ENCODE data around the gene MYOCD. TPM values are rescaled to one million over a fixed set of nuclear protein-coding genes. Genes with fewer than 3 reads are reported as not detected.

MYOCD gene
- total RNA-seq, 1 donor from 2014 or later = under 0.01 TPM

- no peak overlapping the region for H3K4me3 ChIP-seq (ENCODE audit: low read depth, low read length)
- no peak for TF ChIP-seq CTCF (IDR thresholded peaks at IDR 0.05; ENCODE audit: insufficient read depth, low read length, severe bottlenecking)
- H3K36me3 ChIP-seq (ENCODE audit: control insufficient read depth, insufficient read depth, low read length) = no peaks in the 10 kb centered on the region
- FAIRE-seq = no peak
- DNase-seq (ENCODE audit: low read depth) = no peak
- no peaks in the 10 kb centered on the region for H3K27me3 ChIP-seq (ENCODE audit: control insufficient read depth, insufficient read depth, low read length)
These were observed 93.4 kb downstream of the MYOCD start for GRCh38 chr17:12759090-12759489.

- Histone ChIP-seq H3K27me3 (ENCODE audit: control insufficient read depth, insufficient read depth, low read length) (no peaks in the 10 kb centered on the region), H3K36me3 (ENCODE audit: control insufficient read depth, insufficient read depth, low read length) (no peaks in the 10 kb centered on the region), H3K4me3 (ENCODE audit: low read depth, low read length) (no peak overlapping the region)
- DNase-seq (ENCODE audit: low read depth) (peak; percentile 91), FAIRE-seq (no peak)
- no peak for TF ChIP-seq CTCF (IDR thresholded peaks at IDR 0.05; ENCODE audit: insufficient read depth, low read length, severe bottlenecking)
These were observed 99.9 kb downstream of the MYOCD start for GRCh38 chr17:12765548-12765947.

GRCh38 chr17:12768255-12768654 is 102.6 kb downstream of the MYOCD start:
- TF ChIP-seq CTCF (IDR thresholded peaks at IDR 0.05; ENCODE audit: insufficient read depth, low read length, severe bottlenecking) = no peak
- H3K4me3 ChIP-seq (ENCODE audit: low read depth, low read length) = no peak overlapping the region
- no peak for DNase-seq (ENCODE audit: low read depth)
- FAIRE-seq = no peak
- no peaks in the 10 kb centered on the region for H3K36me3 ChIP-seq (ENCODE audit: control insufficient read depth, insufficient read depth, low read length)
- no peaks in the 10 kb centered on the region for H3K27me3 ChIP-seq (ENCODE audit: control insufficient read depth, insufficient read depth, low read length)

- Histone ChIP-seq H3K36me3 (ENCODE audit: control insufficient read depth, insufficient read depth, low read length) (no peaks in the 10 kb centered on the region), H3K4me3 (ENCODE audit: low read depth, low read length) (no peak overlapping the region), H3K27me3 (ENCODE audit: control insufficient read depth, insufficient read depth, low read length) (no peaks in the 10 kb centered on the region)
- no peak for FAIRE-seq
- TF ChIP-seq CTCF (IDR thresholded peaks at IDR 0.05; ENCODE audit: insufficient read depth, low read length, severe bottlenecking) = no peak
- DNase-seq (ENCODE audit: low read depth) = no peak
These were observed 104.3 kb downstream of the MYOCD start for GRCh38 chr17:12769981-12770380.

- no peak for FAIRE-seq
These were observed 107.5 kb downstream of the MYOCD start for GRCh38 chr17:12773153-12773552.

More at GRCh38 chr17:12773153-12773552, 107.5 kb downstream of the MYOCD start:
- no peak overlapping the region for H3K4me3 ChIP-seq (ENCODE audit: low read depth, low read length)
- no peaks in the 10 kb centered on the region for H3K27me3 ChIP-seq (ENCODE audit: control insufficient read depth, insufficient read depth, low read length)
- TF ChIP-seq CTCF (IDR thresholded peaks at IDR 0.05; ENCODE audit: insufficient read depth, low read length, severe bottlenecking) = no peak
- DNase-seq (ENCODE audit: low read depth) = no peak
- H3K36me3 ChIP-seq (ENCODE audit: control insufficient read depth, insufficient read depth, low read length) = no peaks in the 10 kb centered on the region
